Neural cell (in vitro differentiated cells): ENCODE data around the gene PODXL2. TPM values are rescaled to one million over a fixed set of nuclear protein-coding genes. Genes with fewer than 3 reads are reported as not detected.

ENCODE experiments used
- H2AFZ ChIP-seq: fragments of 200-600, 300-800 bp; sonication (generic), shearing (Covaris generic); 2 replicates; pipeline ENCODE4 v1.6.0; 2014; ENCODE audit warnings: low read depth, mild to moderate bottlenecking, antibody characterized with exemption, low read length, moderate library complexity
- H3F3A ChIP-seq: fragments of 200-600 bp; shearing (Covaris generic); 2 replicates; pipeline ENCODE4 v1.6.1; 2016; ENCODE audit warnings: mild to moderate bottlenecking, moderate library complexity, mixed read lengths, antibody characterized with exemption, low read length; ENCODE audit not compliant: insufficient read depth, poor library complexity, severe bottlenecking
- H3K27ac ChIP-seq: fragments of 200-600, 300-800 bp; sonication (generic), shearing (Covaris generic); 2 replicates; pipeline ENCODE4 v1.5.1; 2014; ENCODE audit warnings: mild to moderate bottlenecking, low read length, moderate library complexity
- H3K27me3 ChIP-seq: fragments of 300-800, 200-600 bp; sonication (generic), shearing (Covaris generic); 2 replicates; pipeline ENCODE4 v1.6.0; 2014; ENCODE audit warnings: mild to moderate bottlenecking, low read depth, low read length, moderate library complexity; ENCODE audit not compliant: insufficient read depth
- H3K36me3 ChIP-seq: fragments of 300-800, 200-600 bp; sonication (generic), shearing (Covaris generic); 2 replicates; pipeline ENCODE4 v1.5.1; 2014; ENCODE audit warnings: mild to moderate bottlenecking, antibody characterized with exemption, low read length, moderate library complexity; ENCODE audit not compliant: insufficient read depth
- H3K4me2 ChIP-seq: fragments of 300-800, 200-600 bp; sonication (generic), shearing (Covaris generic); 2 replicates; pipeline ENCODE4 v1.6.0; 2014; ENCODE audit warnings: mild to moderate bottlenecking, low read length
- H3K4me3 ChIP-seq: fragments of 300-800, 200-600 bp; sonication (generic), shearing (Covaris generic); 2 replicates; pipeline ENCODE4 v1.5.1; 2014; ENCODE audit warnings: mild to moderate bottlenecking, low read length, moderate library complexity
- H3K79me2 ChIP-seq: fragments of 200-600 bp; shearing (Covaris generic); replicated peaks from 2 replicates; pipeline ENCODE4 v1.6.0; 2014; ENCODE audit warnings: mild to moderate bottlenecking, low read length, moderate library complexity; ENCODE audit not compliant: insufficient read depth
- H3K9ac ChIP-seq: fragments of 300-800, 200-600 bp; sonication (generic), shearing (Covaris generic); 2 replicates; pipeline ENCODE4 v1.6.1; 2016; ENCODE audit warnings: mild to moderate bottlenecking, low read length, mixed read lengths
- H3K9me2 ChIP-seq: fragments of 200-600 bp; shearing (Covaris generic); 2 replicates; pipeline ENCODE4 v1.6.1; 2016; ENCODE audit warnings: mild to moderate bottlenecking, low read length, mixed read lengths; ENCODE audit not compliant: insufficient read depth
- H3K9me3 ChIP-seq: fragments of 200-600, 300-800 bp; sonication (generic), shearing (Covaris generic); 2 replicates; pipeline ENCODE4 v1.6.1; 2016; ENCODE audit warnings: mild to moderate bottlenecking, mixed run types, low read length, moderate library complexity, mixed read lengths
- H4K20me1 ChIP-seq: fragments of 200-600 bp; shearing (Covaris generic); 2 replicates; pipeline ENCODE4 v1.6.1; 2016; ENCODE audit warnings: mild to moderate bottlenecking, mixed run types; ENCODE audit not compliant: insufficient read depth
- EP300 ChIP-seq: fragments of 450-650 bp; conservative IDR thresholded peaks from 2 replicates; pipeline ENCODE4 v1.6.1; 2014; ENCODE audit warnings: antibody characterized with exemption, mild to moderate bottlenecking, moderate library complexity; ENCODE audit not compliant: poor library complexity, severe bottlenecking
- EZH2 ChIP-seq: fragments of 200-600, 300-800 bp; shearing (Covaris generic), sonication (generic); IDR thresholded peaks from 2 replicates; pipeline ENCODE4 v1.6.1; 2014; ENCODE audit warnings: antibody characterized with exemption, low read length, borderline replicate concordance, mild to moderate bottlenecking; ENCODE audit not compliant: insufficient read depth, poor library complexity, severe bottlenecking
- MXI1 ChIP-seq: fragments of 450-650 bp; conservative IDR thresholded peaks from 2 replicates; pipeline ENCODE4 v1.6.1; 2014; ENCODE audit warnings: antibody characterized with exemption, mild to moderate bottlenecking; ENCODE audit not compliant: poor library complexity, severe bottlenecking
- POLR2AphosphoS5 ChIP-seq: IDR thresholded peaks from 2 replicates; pipeline ENCODE4 v1.6.1; 2012
- RAD21 ChIP-seq: fragments of 450-650 bp; conservative IDR thresholded peaks from 2 replicates; pipeline ENCODE4 v1.6.1; 2014; ENCODE audit warnings: antibody characterized with exemption, mild to moderate bottlenecking, moderate library complexity
- SMC3 ChIP-seq: fragments of 450-650 bp; conservative IDR thresholded peaks from 2 replicates; pipeline ENCODE4 v1.6.1; 2014; ENCODE audit warnings: antibody characterized with exemption, mild to moderate bottlenecking, moderate library complexity; ENCODE audit not compliant: poor library complexity
- TAF1 ChIP-seq: IDR thresholded peaks from 2 replicates; pipeline ENCODE4 v1.6.1; 2012; ENCODE audit warnings: low read depth
- polyA plus RNA-seq: library from polyadenylated mRNA; depleted of rRNA; stranded (reverse); fragments of >200 nt; gene quantifications from 2 replicates; pipeline ENCODE4 v1.2.3, GENCODE V29; 2014
- TF ChIP-seq, protein P1 (sequence below): IDR thresholded peaks from 2 replicates; pipeline ENCODE4 v1.6.1; 2012; ENCODE audit warnings: borderline replicate concordance
- TF ChIP-seq, protein P2 (sequence below): fragments of 450-650 bp; IDR thresholded peaks from 2 replicates; pipeline ENCODE4 v1.5.1; 2014; ENCODE audit warnings: antibody characterized with exemption, mild to moderate bottlenecking, moderate library complexity; ENCODE audit not compliant: poor library complexity, severe bottlenecking

The PODXL2 gene
- polyA plus RNA-seq, 1 donor from 2014 or later = 266 TPM

DNA sequence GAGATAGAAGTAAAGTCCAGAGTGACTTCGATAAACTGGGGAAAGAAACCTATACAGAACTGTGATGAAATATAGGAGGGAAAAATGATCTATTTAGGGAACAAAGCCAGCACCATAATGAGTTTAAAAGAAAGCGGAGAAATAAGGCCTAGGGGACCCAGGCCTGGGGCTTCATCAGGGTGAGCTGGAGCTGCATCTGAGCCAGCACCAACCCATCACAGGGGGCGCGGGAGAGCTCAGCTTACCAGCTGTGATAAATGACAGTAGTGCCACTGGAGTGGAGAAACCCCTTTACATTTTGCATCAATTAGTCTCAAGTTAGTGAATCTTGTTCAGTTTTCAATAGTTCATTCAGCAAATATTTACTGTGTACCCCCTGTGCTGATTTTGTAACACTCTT, 21.3 kb downstream of the PODXL2 start:
- peaks cover 4% of the 10 kb centered on the region for H3K36me3 ChIP-seq
- TF ChIP-seq RAD21 (no peak), SMC3 (no peak), EP300 (no peak), EZH2 (no peak), MXI1 (no peak), TAF1 (no peak)
- TF ChIP-seq, protein P1, sequence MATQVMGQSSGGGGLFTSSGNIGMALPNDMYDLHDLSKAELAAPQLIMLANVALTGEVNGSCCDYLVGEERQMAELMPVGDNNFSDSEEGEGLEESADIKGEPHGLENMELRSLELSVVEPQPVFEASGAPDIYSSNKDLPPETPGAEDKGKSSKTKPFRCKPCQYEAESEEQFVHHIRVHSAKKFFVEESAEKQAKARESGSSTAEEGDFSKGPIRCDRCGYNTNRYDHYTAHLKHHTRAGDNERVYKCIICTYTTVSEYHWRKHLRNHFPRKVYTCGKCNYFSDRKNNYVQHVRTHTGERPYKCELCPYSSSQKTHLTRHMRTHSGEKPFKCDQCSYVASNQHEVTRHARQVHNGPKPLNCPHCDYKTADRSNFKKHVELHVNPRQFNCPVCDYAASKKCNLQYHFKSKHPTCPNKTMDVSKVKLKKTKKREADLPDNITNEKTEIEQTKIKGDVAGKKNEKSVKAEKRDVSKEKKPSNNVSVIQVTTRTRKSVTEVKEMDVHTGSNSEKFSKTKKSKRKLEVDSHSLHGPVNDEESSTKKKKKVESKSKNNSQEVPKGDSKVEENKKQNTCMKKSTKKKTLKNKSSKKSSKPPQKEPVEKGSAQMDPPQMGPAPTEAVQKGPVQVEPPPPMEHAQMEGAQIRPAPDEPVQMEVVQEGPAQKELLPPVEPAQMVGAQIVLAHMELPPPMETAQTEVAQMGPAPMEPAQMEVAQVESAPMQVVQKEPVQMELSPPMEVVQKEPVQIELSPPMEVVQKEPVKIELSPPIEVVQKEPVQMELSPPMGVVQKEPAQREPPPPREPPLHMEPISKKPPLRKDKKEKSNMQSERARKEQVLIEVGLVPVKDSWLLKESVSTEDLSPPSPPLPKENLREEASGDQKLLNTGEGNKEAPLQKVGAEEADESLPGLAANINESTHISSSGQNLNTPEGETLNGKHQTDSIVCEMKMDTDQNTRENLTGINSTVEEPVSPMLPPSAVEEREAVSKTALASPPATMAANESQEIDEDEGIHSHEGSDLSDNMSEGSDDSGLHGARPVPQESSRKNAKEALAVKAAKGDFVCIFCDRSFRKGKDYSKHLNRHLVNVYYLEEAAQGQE = no peak
- TF ChIP-seq, protein P2, sequence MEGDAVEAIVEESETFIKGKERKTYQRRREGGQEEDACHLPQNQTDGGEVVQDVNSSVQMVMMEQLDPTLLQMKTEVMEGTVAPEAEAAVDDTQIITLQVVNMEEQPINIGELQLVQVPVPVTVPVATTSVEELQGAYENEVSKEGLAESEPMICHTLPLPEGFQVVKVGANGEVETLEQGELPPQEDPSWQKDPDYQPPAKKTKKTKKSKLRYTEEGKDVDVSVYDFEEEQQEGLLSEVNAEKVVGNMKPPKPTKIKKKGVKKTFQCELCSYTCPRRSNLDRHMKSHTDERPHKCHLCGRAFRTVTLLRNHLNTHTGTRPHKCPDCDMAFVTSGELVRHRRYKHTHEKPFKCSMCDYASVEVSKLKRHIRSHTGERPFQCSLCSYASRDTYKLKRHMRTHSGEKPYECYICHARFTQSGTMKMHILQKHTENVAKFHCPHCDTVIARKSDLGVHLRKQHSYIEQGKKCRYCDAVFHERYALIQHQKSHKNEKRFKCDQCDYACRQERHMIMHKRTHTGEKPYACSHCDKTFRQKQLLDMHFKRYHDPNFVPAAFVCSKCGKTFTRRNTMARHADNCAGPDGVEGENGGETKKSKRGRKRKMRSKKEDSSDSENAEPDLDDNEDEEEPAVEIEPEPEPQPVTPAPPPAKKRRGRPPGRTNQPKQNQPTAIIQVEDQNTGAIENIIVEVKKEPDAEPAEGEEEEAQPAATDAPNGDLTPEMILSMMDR = no peak
- H3K4me3 ChIP-seq = no peak overlapping the region
- H3K9me2 ChIP-seq = no peaks in the 10 kb centered on the region
- H4K20me1 ChIP-seq = peaks cover 4% of the 10 kb centered on the region
- H2AFZ ChIP-seq = no peak overlapping the region
- no peaks in the 10 kb centered on the region for H3K9me3 ChIP-seq
- H3K27ac ChIP-seq = no peak overlapping the region
- H3K9ac ChIP-seq = no peak overlapping the region
- no peak overlapping the region for H3K4me2 ChIP-seq
- H3K79me2 ChIP-seq = no peaks in the 10 kb centered on the region
- H3F3A ChIP-seq = no peaks in the 10 kb centered on the region
- H3K27me3 ChIP-seq = no peaks in the 10 kb centered on the region

DNA sequence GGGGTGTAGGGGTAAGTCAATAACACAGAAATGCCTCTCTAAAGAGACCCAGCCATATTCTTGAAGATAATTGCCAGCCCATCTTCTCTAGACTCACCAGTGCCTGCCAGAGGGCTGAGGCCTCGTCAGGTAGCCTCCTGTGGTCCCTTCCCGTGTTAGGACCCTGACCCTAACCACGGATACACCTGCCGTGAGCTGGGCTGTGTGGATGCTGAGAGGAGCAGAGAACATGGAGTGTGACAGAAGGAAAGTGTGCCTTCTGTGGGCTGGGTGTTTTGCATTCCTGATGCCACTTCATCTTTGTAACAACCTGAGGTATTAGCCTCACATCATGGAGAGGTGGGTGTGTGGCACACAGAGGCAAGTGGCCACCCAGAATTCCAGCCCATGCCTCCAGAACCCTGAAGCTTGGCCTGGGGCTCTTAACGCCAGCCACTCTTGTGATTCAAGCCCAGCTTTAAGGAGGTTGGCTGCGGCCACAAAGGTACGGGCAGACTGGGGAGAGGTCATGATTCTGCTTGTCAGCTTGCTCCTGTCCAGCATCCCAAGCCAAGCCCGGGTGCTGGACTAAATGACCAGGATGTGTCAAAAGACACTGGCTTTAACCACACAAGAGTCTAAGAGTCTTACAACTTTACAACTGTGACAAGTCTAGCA, 22.7 kb downstream of the PODXL2 start:
- peaks cover 4% of the 10 kb centered on the region for H3K36me3 ChIP-seq
- H3K4me3 ChIP-seq = no peak overlapping the region
- no peaks in the 10 kb centered on the region for H3F3A ChIP-seq
- no peaks in the 10 kb centered on the region for H3K79me2 ChIP-seq
- H3K9ac ChIP-seq = no peak overlapping the region
- no peaks in the 10 kb centered on the region for H3K27me3 ChIP-seq
- no peaks in the 10 kb centered on the region for H3K9me3 ChIP-seq
- peaks cover 4% of the 10 kb centered on the region for H4K20me1 ChIP-seq
- no peaks in the 10 kb centered on the region for H3K9me2 ChIP-seq
- H3K27ac ChIP-seq = no peak overlapping the region
- H2AFZ ChIP-seq = no peak overlapping the region
- no peak overlapping the region for H3K4me2 ChIP-seq
- no peak for TF ChIP-seq EP300
- TF ChIP-seq SMC3 = no peak
- TF ChIP-seq MXI1 = no peak
- no peak for TF ChIP-seq RAD21
- no peak for TF ChIP-seq TAF1
- TF ChIP-seq POLR2AphosphoS5 = no peak
- TF ChIP-seq, protein P2 = no peak
- no peak for TF ChIP-seq EZH2
- TF ChIP-seq, protein P1 = no peak
